Fibroblast of villous mesenchyme (primary cell): ENCODE data around the gene TARS2. TPM values are rescaled to one million over a fixed set of nuclear protein-coding genes. Genes with fewer than 3 reads are reported as not detected.

Source experiments
- DNase-seq: peaks from one replicate; pipeline ENCODE4 v3.0.0-alpha.2; 2010; ENCODE audit warnings: low read depth
- H3K4me3 ChIP-seq: 2 replicates; pipeline ENCODE4 v1.5.1; 2011; ENCODE audit warnings: low read depth, mild to moderate bottlenecking, low read length
- total RNA-seq: library from RNA; depleted of rRNA; stranded (reverse); fragments of >200 nt; gene quantifications from 2 replicates; pipeline ENCODE4 v1.2.3, GENCODE V29; 2012
- TF ChIP-seq, protein P1 (sequence below): IDR thresholded peaks from 2 replicates; pipeline ENCODE4 v1.5.1; 2012; ENCODE audit warnings: low read depth, mild to moderate bottlenecking, low read length; ENCODE audit not compliant: insufficient read depth

The TARS2 gene
- total RNA-seq, 1 donor = 17.3 TPM

DNA sequence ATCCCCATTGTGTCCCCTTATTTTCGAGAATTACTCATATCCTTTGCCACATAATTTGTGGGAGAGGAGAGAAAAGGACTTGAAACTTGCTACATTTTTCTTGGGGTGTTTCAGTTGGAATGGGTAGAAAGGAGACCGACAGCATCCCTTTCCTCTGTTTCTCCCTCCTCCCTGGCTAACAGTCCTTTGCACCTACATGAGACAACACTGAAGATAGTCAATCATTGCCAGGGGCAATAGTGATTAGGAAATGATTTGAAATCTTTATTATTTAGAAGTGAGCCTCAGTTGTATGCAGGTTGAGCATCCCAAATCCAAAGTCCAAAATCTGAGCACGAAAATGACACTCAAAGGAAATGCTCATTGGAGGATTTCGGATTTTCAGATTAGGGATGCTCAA, 7.8 kb upstream of the TARS2 start:
- TF ChIP-seq, protein P1, sequence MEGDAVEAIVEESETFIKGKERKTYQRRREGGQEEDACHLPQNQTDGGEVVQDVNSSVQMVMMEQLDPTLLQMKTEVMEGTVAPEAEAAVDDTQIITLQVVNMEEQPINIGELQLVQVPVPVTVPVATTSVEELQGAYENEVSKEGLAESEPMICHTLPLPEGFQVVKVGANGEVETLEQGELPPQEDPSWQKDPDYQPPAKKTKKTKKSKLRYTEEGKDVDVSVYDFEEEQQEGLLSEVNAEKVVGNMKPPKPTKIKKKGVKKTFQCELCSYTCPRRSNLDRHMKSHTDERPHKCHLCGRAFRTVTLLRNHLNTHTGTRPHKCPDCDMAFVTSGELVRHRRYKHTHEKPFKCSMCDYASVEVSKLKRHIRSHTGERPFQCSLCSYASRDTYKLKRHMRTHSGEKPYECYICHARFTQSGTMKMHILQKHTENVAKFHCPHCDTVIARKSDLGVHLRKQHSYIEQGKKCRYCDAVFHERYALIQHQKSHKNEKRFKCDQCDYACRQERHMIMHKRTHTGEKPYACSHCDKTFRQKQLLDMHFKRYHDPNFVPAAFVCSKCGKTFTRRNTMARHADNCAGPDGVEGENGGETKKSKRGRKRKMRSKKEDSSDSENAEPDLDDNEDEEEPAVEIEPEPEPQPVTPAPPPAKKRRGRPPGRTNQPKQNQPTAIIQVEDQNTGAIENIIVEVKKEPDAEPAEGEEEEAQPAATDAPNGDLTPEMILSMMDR = no peak
- no peak overlapping the region for H3K4me3 ChIP-seq
- no peak for DNase-seq

DNA sequence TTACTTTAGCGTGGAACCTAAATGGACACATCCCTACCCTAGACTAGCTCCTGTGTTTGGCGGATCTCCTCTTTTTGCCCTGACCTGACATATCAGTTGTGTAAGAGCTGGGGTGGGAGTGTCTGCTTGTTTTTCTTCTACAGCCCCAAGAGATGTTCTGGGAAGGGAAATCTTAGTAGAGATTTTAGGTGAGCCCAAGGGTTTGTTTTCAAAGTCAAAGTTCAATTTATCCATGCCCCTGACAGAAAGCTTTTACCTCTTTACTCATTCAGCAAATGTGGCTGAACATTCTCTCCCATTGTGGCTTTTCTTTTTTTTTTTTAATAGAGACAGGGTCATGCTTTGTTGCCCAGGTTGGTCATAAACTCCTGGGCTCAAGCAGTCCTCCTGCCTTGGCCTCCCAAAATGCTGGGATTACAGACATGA, 7.3 kb upstream of the TARS2 start:
- no peak overlapping the region for H3K4me3 ChIP-seq

DNA sequence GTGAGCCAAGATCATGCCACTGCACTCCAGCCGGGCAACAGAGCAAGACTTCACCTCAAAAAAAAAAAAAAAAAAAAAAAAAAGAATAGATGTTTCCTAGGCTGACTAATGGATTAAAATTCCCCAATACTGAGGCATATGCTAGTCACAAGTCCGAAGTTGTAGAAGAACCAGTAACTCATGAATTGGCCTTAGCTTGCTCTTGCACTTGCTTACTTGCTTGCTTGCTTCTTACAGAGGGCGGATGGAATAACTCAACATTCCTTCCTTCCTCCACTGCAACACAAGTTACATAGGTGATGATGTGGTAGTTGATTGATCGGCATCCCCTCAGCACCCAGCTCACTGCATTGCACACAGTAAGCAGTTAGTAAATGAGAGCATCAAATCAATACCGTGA, 2.8 kb upstream of the TARS2 start:
- H3K4me3 ChIP-seq = no peak overlapping the region
- TF ChIP-seq, protein P1 = no peak
- no peak for DNase-seq

More for the DNA sequence above, 7.3 kb upstream of the TARS2 start:
- peak; percentile 18 for DNase-seq
- TF ChIP-seq, protein P1 = no peak

DNA sequence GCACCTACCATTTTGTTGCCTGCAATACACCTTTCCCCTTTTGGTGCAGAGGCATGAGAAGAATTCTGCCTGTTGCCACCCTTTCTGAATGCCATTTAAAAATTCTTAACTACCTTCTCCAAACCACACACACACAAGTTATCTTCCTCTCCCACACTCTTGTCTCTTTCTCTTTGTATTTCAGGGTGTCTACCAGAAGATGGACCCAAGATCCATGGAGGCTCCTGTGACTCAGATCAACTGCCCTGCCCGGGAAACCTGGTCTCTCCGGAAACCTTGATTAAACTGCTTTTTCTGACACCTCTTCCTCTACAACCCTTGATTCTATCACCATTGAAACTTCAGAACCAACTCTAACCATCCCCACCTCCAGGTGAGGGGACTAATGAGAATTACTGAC, 2.4 kb upstream of the TARS2 start:
- H3K4me3 ChIP-seq = no peak overlapping the region
- DNase-seq = peak; percentile 50
- TF ChIP-seq, protein P1 = peak; percentile 49

DNA sequence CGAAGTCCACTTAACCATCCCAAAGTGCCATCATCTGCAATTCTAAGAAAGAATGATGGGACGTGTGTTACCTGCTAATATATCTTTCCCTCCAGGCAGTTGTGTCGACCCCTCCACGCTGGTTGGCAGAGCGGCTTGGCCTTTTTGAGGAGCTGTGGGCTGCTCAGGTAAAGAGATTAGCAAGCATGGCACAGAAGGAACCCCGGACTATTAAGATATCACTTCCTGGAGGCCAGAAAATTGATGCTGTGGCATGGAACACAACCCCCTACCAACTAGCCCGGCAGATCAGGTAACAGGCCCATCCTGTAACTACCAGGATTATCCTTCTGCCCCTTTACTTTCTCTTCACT, 520 bp downstream of the TARS2 start:
- no peak for DNase-seq
- TF ChIP-seq, protein P1 = no peak
- H3K4me3 ChIP-seq = peak overlapping the region; percentile 97

DNA sequence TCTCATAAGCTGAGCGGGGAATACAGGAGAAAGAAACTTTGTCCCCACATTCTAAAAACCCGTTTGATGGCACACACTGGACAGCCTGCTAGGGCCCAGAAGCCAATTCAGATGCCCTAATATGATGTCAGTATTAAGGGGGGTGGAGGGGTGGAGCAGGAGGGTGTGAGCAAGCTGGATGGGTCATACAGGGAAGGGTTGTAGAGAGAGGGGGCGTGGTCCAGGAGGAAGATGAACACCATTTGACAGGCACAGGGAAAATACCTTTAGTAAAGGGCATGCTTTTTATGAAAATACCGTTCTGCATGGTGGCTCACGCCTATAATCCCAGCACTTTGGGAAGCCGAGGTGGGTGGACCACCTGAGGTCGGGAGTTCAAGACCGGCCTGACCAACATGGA, 6.0 kb downstream of the TARS2 start:
- TF ChIP-seq, protein P1 = no peak
- DNase-seq = no peak
- H3K4me3 ChIP-seq = no peak overlapping the region

DNA sequence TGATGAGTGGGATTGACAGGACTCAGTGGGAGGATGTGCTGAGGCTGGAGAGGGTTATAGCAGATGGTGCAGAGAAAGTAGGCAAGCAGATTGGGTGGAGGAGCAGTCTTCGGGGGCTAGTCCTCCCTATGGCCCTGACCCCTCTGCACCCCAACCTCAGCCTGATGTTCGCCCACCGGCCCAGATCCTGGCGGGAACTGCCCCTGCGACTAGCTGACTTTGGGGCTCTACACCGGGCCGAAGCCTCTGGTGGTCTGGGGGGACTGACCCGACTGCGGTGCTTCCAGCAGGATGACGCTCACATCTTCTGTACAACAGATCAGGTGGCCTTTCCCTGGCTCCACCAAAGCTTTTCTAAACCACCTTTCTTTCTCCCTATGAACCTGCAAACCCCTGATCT, 11.1 kb downstream of the TARS2 start:
- TF ChIP-seq, protein P1 = no peak
- no peak for DNase-seq
- no peak overlapping the region for H3K4me3 ChIP-seq
